Measurements from ENCODE around the gene FRMD1.

DNA sequence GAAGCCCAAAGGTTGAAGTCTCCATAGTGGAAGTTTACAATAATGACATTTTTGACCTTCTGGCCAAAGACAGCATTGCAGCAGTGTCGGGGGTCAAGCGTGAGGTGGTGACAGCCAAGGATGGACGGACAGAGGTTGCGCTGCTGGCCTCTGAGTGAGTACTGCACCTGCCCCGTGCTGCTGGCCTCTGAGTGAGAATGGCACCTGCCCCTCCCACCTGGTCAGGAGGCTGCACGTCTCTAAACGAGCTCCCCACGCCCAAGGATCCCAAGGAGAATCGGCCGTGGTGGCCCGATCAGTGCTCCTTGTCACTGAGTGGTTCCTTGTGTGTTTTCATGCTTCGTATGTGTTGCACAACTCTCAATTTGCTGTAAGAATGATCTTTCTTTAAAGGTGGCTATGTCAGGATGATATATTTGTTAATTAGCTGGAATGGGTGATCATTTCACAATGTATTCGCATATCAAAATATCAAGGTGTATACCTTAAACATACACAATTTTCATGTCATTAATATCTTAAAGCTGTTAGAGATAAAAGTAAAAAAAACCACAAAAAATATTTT lies 40.4 kb downstream of the FRMD1 start:
- no peak for TF ChIP-seq EGR1 (IDR thresholded peaks at IDR 0.05)
- no peak for TF ChIP-seq TEAD4 (IDR thresholded peaks at IDR 0.05)
- TF ChIP-seq EP300 (IDR thresholded peaks at IDR 0.05; ENCODE audit: borderline replicate concordance) = no peak
- TF ChIP-seq TAF1 (IDR thresholded peaks at IDR 0.05; ENCODE audit: low read depth) = no peak
- TF ChIP-seq, protein P1, sequence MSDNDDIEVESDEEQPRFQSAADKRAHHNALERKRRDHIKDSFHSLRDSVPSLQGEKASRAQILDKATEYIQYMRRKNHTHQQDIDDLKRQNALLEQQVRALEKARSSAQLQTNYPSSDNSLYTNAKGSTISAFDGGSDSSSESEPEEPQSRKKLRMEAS (IDR thresholded peaks at IDR 0.05) = no peak
- TF ChIP-seq RAD21 (IDR thresholded peaks at IDR 0.05; ENCODE audit: low read depth) = no peak
- TF ChIP-seq FOXM1 (IDR thresholded peaks at IDR 0.05; ENCODE audit: borderline replicate concordance, low read depth) = no peak
- TF ChIP-seq CEBPB (IDR thresholded peaks at IDR 0.05) = no peak
- no peak for TF ChIP-seq CREB1 (IDR thresholded peaks at IDR 0.05; ENCODE audit: low read depth)
- no peak for TF ChIP-seq NFIC (IDR thresholded peaks at IDR 0.05)
- TF ChIP-seq, protein P2, sequence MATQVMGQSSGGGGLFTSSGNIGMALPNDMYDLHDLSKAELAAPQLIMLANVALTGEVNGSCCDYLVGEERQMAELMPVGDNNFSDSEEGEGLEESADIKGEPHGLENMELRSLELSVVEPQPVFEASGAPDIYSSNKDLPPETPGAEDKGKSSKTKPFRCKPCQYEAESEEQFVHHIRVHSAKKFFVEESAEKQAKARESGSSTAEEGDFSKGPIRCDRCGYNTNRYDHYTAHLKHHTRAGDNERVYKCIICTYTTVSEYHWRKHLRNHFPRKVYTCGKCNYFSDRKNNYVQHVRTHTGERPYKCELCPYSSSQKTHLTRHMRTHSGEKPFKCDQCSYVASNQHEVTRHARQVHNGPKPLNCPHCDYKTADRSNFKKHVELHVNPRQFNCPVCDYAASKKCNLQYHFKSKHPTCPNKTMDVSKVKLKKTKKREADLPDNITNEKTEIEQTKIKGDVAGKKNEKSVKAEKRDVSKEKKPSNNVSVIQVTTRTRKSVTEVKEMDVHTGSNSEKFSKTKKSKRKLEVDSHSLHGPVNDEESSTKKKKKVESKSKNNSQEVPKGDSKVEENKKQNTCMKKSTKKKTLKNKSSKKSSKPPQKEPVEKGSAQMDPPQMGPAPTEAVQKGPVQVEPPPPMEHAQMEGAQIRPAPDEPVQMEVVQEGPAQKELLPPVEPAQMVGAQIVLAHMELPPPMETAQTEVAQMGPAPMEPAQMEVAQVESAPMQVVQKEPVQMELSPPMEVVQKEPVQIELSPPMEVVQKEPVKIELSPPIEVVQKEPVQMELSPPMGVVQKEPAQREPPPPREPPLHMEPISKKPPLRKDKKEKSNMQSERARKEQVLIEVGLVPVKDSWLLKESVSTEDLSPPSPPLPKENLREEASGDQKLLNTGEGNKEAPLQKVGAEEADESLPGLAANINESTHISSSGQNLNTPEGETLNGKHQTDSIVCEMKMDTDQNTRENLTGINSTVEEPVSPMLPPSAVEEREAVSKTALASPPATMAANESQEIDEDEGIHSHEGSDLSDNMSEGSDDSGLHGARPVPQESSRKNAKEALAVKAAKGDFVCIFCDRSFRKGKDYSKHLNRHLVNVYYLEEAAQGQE (IDR thresholded peaks at IDR 0.05; ENCODE audit: low read depth) = no peak
- no peak for TF ChIP-seq TCF12 (IDR thresholded peaks at IDR 0.05; ENCODE audit: low read depth)
- TF ChIP-seq YY1 (IDR thresholded peaks at IDR 0.05; ENCODE audit: low read depth) = no peak
- TF ChIP-seq ZBTB7A (IDR thresholded peaks at IDR 0.05; ENCODE audit: low read depth) = no peak

All from Ishikawa (cell line).